ENCODE data around the gene ZNF358.

- TF ChIP-seq CTCF (IDR thresholded peaks at IDR 0.05) (no peak), EP300 (IDR thresholded peaks at IDR 0.05) (no peak), POLR2A (IDR thresholded peaks at IDR 0.05) (peak; percentile 37 to 59)
These were observed 27.1 kb upstream of the ZNF358 start, which contains the start of gene PEX11G for GRCh38 chr19:7488736-7489353.

Data from sigmoid colon (tissue), 4 donors.